ENCODE measurements around the gene GNA14.

DNA sequence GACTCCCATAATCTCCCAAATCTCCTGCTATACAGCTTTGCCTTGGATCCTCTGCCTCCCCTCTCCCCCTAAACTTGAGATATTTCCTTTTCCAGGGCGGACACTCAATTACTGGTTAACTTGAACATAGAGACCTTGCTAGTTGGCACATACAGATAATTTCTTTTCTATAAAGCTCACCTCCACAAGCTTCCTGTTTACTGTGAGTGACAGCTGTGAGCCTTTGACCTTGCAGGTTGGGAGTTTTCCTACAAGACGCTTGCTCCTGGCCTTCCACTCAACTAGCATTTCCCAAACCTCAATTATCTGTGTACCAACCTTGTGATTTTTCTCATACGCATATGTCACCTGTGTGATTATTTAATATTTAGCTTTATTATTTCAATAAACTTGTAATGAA, 114.5 kb downstream of the GNA14 start:
- TF ChIP-seq POLR2A (IDR thresholded peaks at IDR 0.05) (no peak), POLR2AphosphoS5 (IDR thresholded peaks at IDR 0.05) (no peak)
- TF ChIP-seq, protein P1, sequence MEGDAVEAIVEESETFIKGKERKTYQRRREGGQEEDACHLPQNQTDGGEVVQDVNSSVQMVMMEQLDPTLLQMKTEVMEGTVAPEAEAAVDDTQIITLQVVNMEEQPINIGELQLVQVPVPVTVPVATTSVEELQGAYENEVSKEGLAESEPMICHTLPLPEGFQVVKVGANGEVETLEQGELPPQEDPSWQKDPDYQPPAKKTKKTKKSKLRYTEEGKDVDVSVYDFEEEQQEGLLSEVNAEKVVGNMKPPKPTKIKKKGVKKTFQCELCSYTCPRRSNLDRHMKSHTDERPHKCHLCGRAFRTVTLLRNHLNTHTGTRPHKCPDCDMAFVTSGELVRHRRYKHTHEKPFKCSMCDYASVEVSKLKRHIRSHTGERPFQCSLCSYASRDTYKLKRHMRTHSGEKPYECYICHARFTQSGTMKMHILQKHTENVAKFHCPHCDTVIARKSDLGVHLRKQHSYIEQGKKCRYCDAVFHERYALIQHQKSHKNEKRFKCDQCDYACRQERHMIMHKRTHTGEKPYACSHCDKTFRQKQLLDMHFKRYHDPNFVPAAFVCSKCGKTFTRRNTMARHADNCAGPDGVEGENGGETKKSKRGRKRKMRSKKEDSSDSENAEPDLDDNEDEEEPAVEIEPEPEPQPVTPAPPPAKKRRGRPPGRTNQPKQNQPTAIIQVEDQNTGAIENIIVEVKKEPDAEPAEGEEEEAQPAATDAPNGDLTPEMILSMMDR (IDR thresholded peaks at IDR 0.05): no peak

Data from breast epithelium (tissue), 3 donors.